Stimulated activated naive CD4-positive, alpha-beta T cell treated with Interleukin-2 at 50 U/mL for 16 hours (primary cell): ENCODE measurements around the gene C1orf115.
"Not testable (repeated sequence)": the region's sequence is repeated elsewhere in the genome, so short reads cannot be mapped to it uniquely, and the experiment has no call there.

ENCODE experiments used
- DNase-seq: peaks from one replicate; lab custom pipeline; 2025; lab: John Stamatoyannopoulos, UW

The C1orf115 gene

DNA sequence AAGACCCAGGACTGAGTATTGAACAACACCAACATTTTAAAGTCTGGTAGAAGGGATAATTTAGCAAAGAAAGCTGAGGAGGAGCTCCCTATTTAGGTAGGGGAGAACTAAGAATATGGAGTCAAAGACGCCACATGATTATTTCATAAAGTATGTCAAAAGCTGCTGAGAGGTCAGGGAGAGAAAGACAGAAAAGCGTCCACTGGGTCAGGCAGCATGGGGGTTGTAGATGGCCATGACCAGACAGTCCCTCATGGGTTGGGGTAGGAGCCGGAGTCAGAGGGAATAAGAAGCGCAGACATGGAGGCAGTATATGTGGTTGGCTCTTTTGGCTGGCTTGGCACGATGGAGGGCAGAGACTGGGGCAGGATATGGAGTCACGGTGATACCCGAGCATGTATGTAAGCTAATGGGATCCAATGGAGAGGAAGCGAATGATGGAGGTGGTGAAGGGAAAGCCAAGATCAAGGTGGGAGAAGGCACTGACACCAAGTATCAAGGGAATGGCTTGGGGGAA lies 4.8 kb downstream of the C1orf115 start:
- no peak for DNase-seq

DNA sequence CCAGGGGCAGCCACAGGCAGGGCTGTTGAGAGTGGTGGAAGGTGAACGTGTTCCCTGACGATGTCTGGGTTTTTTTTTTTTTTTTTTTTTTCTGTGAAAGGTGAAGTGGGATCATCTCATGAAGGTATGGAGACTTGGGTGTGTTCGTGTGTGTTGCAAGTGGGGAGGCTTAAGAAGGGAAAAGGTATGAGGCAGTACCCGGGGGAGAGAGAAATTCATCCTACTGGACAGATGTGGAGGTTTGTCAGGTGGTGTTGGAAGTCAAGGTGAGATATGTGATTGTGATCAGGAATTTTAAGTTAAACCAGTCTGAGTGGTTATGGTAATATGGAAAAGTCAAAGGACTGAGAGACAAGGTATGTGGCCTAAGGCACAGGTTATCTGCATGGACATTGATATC lies 5.3 kb downstream of the C1orf115 start:
- DNase-seq, result no peak

DNA sequence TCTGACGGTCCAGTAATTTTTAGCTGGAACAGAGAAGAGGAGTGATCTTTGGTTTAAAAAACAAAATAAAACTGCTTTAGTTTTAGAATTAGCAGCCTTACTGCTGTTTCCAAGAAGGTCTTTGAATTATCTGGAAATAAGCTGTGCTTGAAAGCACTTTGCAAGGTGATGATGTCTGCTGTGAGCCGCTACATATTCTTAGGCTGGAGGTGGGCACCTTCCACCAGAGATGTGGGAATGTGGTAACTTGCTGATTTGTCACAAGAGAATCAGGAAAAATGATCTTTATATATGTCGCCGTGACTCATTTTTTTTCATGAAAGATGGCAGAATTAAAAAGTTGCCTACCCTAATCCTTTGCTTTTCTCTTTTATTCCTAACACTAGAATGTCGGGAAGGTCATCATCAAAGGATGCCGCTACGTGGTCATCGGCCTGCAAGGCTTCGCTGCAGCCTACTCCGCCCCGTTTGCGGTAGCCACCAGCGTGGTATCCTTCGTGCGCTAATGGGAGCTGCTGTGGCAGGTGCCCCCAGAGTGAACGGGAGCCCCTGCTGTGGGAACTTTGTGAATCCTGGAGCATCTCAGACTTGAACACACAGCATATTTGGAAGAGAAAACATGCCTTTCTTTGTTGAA lies 6.2 kb downstream of the C1orf115 start:
- no peak for DNase-seq

DNA sequence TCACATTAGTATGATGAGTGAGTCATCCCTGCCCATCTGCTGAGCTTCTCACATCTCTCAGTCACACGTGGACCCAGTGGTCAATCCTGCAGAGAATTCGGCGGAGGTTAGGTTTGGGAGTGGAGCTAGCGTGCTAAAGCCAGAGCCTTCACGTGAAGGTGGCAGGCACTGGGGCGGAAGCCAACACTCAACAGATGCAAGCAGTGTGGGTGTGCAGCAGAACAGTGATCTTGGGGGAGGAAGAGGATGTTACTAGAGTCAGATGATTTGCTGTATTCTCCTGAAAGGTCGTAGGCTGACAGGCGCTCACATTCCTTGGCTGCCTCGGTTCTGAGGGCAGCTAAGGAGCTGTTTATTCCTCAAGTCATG lies 6.7 kb downstream of the C1orf115 start:
- no peak for DNase-seq

DNA sequence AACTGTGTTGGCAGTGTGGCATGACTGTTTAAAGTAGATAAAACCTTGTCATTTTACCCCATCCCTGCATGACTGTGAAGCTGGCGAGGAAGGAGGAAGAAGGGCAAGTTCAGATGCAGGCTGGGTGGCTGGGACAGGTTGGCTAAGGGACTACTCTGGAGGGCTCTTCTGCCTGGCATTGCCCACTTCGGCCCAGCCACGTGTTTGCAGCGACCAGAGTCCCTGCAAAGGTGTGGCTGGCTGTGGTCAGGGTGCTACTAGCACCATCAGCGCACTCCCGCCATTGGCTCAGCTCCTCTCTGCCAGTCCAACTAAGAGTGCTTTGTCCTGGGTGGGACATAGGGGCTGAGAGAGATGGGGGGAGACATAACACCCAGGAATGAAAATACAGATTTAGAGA lies 7.2 kb downstream of the C1orf115 start:
- DNase-seq, result no peak

DNA sequence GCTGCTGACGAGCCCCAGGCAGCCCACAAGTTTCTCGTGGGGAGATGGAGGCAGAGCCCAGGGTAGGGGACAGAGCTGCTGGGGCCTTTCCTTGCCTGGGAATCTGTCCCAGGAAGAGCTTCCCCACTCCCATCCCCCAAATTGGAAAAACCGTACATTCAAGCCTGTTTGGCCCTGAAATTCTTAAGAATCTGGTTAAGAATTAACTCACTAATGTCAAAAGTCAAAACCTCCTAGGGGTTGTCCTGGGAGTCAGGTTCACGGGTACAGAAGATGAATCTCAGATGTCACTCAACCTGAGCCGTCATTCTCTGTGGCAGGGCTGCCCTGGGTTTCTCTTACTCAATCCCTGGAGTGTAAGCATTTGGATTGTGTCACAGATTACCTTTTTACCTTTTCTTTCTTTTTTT lies 8.4 kb downstream of the C1orf115 start:
- DNase-seq, result no peak

DNA sequence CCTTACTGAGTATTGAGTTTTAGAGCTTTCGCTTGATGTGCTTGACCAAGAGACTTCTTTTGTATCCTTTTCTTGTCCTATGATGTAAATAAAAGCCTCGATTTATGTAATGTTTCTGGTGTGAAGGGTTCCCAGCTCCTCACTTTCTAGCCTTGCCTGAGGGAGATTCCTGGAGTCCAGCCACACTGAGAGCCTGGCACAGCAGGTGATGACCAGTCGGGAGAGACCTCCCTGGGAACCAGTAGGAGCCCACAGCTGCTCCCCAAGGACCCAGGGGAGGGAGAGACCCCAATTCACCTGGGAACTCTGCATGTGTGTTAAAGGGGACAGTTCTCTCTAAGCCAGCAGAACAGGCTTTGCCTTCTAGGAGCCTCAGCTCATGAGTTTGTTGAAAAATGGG lies 8.9 kb downstream of the C1orf115 start:
- no peak for DNase-seq

DNA sequence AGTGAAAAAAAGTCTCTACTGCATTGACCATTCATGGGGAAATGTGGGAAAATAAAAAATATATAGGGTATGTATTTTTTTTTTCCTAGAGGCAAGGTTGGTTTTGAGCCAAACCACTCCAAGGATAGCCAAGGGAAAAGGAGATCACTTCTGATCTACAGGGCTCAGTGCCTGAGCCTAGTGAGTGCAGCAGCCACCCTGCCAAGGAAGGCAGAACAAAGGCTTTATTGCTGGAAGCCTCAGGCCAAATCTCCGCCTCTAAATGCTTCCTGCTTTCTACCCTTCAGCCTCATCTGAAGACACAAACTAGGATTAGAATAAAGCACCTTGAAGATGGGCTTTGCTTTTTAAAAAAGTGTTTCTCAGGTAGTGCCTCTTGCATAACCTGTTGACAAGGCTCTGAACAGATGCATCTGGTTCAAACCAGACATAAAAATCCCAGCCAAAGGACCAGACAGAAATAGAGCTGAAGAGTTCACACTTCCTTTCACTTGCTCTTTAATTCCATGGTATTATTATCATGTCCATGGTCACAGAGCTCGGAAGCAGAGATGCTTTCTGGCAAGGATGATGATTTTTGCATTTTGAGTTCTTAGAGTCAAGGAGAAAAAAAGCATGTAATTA lies 10.5 kb downstream of the C1orf115 start:
- DNase-seq, result no peak

DNA sequence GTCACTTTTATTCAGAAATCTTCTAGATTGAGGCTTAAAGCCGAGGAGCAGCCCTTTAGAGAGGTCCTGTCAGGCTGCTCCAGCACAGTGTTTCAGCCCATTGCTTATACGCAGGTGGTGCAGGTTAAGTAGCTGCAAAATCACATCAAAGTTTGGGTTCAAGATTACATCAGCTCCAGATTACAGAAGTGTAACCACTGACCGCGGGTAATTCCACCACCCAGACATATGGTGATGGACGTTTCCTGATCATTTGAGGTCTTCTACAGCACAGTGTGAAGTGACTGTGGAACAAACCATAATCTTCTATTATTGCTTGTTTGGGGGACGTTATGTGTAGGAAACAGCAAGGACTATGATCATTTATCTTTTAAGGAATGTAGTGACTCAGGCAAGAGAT lies 11.8 kb downstream of the C1orf115 start:
- DNase-seq, result no peak

DNA sequence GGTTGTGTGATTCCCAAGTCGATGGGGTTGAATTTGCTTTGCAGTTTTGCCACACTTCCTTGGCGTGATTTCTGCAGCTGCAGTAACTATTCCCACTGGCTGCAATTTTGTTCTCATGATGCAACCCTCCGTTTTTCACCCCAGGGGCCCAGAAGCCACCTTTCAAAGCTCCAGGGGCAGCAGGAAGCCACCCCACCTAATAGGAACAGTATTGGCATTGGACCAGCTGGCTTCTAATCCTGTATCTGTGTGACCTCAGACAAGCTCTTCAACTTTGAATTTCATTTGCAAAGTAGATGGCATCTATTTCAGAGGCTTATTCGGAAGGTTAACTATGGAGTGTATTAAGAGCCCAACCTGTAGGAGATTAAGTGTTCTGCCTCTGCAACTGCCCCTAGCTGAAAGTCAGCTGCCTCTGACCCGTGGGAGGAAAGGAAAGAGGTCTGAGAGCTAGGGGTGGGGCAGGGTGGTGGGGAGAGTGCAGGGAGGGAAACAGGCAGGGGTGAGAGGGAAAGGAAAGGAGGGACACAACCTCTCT lies 12.6 kb downstream of the C1orf115 start:
- DNase-seq, result no peak

DNA sequence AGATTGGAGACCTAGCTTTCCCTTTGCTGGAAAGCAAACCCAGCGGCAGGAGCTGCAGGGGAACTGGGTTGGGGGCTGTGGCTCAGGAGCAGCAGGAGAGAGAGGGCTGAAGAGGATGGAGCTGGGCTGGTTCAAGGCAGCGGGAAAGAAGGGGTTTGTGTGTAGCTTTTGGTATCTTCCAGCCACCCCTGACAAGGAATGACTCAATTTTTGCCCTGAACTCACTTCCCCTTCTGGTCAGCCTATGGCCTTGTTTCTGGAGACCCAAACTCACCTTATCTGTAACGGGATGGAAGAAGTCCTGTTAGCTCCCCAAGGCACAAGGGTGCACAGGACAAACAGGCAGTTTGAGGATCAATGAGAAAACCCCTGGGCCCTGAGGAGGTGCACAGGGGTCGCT lies 13.1 kb downstream of the C1orf115 start:
- DNase-seq, result no peak

DNA sequence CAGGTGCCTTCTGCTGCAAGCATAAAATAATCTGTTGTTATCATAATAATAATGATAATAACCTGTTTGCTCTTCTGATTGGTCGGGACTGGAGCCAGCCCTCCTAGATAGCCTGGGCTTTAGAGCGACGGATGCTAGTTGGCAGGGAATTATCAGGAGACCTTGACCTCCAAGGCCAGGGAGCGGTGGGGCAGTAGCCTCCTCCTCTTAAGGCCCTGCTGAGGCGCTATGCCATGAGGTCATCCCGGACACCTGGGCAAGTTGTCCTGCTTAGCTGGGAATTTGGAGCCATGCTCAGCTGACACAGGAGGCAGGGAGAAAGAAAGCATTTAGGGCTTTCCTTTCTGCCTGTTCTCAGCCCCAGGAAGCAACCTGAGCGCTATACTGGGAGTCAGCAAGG lies 15.6 kb downstream of the C1orf115 start:
- DNase-seq, result no peak

DNA sequence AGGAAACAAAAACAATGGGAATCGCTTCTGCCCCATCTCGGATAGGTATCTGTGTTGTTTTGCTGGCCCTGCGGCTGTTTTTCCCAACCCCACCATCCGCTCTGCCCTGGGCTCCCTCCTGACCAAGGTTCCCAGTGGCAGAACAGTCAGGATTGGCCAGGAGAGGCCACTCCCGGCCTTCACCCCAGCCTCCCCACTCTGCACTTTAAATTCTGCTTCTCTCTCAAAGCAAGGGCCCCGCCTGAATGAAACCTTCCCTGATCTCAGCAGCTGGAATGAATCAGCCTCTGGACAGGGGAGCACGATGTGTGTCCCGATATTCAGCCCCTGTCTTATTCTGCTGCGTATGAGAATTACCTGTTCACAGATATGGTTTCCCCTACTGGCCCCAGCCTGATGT lies 16.3 kb downstream of the C1orf115 start:
- DNase-seq, result no peak

DNA sequence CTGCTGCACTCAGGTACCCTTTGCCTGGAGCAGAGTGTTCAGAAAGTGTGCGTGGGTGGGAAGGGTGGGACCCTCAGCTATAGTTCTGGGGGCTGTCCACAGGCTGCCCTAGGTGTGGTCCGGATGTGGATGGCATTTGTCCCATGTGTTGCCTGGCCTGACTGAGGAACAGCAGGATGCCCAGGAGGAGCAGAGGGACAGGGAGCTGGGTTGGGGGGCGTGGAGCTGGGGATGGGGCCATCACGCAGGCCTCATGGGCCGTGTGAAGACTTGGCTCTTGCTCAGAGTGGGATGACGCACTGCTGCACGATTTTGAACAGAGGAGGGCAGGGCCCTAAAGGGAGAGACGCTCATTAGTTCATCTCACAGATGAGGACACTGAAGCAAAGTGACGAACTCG lies 17.0 kb downstream of the C1orf115 start:
- DNase-seq, result no peak

DNA sequence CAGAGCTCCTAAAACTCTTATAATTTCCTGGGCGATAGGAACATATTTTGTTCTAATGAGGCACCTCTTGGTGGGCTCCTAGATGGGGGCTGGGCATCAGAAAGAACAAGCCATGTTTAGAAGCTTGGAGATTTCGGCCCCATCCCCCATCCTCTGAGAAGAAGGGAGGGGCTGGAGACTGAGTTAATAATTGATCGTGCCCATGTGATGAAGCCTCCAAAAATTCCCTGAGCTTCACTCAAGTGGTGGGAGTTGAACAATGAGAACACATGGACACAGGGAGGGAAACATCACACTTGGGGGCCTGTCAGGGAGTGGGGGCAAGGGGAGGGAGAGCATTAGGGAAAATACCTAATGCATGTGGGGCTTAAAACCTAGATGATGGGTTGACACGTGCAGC lies 18.1 kb downstream of the C1orf115 start:
- no peak for DNase-seq

DNA sequence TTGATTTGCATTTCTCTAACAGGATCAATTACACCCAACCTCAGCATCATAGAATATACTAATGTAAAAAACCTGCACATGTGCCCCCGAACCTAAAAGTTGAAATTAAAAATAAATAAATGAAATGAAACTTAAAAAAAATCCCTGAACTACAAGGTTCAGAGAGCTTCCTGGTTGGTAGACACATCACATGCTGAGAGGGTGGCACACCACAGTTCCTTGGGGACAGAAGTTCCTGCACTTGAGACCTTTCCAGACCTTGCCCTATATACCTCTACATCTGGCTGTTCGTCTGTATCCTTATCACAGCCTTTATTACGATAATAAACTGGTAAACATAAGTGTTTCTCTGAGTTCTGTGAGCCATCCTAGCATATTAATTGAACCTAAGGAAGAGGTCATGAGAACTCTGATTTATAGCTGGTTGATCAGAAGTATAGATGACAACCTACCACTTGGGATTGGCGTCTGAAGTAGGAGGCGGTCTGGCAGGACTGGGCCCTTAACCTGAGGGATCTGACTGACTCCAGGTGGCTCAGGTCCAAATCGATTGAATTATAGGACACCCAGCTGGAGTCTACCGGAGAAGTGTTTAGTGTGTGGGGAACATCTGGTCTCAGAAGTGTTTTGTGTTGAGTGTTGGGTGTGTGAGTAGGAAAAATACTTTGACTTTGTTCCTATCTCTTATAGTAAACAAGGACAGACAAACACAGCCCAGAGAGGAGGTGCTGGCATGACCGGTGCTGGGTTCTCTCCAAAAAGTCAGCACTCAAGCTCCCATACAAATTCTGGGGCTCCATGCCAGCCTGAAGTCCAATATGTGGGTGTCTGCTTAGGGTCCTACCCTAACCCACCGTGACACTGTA lies 19.0 kb downstream of the C1orf115 start:
- no peak for DNase-seq

DNA sequence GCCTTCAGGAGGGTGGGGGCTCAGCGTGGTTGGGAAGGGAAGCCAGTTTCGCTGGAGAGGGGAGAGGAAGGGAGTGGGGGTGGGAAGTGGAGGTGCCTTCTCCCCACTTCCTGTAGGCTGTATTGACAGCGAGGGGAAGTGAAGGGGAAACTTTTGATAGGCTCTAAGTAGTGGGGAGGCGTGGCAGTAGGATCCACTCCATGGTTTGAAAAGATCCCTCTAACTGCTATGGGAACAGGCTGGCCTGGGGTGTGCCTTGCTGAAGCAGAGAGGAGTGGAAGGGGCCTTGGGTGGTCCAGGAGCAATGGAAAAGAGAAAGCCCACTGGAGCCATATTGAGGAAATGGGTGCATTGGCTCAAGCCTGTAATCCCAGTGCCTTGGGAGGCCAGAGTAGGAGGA lies 20.2 kb downstream of the C1orf115 start:
- no peak for DNase-seq

DNA sequence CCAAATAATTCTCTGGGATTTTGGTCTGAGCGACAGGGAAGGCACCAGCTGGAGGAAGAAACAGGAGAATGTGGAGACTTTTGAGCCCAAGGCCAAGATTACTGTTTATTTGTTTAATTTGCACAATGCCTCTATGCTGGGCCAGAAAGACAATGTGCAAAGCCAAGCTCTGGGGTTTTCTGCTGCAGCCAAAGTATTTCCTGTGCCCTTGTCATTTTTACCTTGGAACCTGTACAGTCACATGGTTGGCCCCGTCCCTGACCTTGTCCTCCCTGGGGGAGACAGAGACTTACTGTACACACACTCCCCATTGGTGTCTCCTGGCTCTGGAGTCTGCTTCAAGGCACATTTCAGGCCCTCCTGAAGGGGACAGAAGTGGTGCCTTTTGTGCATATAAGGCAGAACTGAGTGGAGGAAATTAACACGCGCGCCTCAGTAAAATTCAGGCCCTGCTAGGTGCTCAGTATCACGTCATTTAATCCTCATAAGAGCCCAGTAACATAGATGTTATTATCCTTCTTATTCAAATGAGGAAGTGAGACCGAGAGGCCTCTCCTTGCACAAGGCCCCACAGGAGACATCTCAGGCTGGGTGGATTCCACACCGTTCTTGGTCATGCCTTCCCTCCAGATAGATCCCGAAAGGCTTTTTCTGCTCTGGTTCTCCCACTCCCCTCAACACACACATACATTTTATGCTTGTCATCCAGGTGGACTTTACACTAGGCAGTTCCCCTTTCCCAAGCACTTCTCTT lies 21.1 kb downstream of the C1orf115 start:
- no peak for DNase-seq

DNA sequence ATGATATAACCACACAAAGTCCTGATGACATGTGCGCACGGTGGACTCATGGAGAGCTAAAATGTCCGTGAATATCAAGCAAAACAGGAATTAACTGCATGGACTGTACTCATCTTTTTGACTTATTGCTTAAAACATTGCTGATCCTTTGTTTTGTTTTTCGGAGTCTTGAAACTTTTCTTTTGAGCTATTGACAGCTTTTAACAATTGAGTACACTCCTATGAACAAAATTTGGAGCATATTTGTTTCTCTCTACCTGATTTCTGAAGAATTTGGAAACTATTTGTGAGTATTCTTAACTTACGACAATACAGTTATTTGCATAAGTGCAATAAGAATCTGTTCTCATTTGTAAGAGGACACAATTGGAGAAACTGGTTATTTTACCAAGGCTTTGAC lies 25.8 kb downstream of the C1orf115 start:
- DNase-seq, result not testable (repeated sequence)

DNA sequence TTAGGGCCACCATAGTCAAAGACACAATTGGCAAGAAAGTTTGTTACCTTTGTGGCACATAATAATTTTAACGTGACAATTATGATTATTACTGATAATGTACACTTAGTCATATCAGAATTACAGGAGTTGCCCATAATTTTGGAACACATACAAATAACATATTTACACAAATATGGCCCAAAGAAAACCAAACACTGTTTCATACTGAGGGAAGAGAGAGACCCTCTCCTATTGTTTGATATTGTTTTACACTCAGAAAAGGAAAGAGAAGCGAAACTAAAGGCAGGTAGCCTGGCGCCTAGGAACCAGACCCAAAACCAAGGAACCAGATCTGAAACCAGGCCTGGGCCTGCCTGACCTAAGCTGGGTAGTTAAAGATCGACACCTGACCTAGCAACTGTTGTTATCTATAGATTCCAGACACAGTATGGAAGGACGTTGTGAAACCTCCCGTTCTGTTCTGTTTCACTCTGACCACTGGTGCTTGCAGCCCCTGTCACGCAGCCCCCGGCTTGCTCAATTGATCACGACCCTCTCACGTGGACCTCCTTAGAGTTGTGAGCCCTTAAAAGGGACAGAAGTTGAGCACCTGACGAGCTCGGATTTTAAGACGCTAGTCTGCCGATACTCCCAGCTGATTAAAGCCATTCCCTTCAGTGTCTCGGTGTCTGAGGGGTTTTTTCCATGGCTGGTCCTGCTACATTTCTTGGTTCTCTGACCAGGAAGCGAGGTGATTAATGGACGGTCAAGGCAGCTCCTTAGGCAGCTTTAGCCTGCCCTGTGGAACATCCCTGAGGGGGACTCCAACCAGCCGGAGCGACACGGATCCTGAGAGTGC lies 27.9 kb downstream of the C1orf115 start:
- DNase-seq, result no peak

DNA sequence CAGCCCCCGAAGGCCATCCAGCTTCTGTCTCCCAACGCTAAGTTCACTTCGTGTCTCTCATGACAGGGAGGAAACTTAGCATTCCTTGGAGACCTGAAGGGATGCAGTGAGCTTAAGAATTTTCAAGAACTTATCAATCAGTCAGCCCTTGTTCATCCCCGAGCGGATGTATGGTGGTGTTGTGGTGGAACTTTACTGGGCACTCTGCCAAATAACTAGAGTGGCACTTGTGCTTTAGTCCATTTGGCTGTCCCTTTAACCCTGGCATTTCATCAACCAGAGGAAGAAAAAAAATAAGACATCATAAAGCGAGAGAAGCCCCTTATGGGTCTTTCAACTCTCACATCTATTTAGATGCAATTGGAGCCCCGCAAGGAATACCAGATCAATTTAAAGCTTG lies 31.1 kb downstream of the C1orf115 start:
- not testable (repeated sequence) for DNase-seq
